Natural killer cell (primary cell): ENCODE results near the gene METTL8. TPM values are rescaled to one million over a fixed set of nuclear protein-coding genes. Genes with fewer than 3 reads are reported as not detected.

ENCODE experiments used
- ATAC-seq, 3 donors: fragments of 150-1000 bp in 2 of 3; fragments of 200-7000 bp in 1 of 3; cut with Tn5 transposase; 1 replicate in 1 of 3; 2 replicates in 2 of 3; pipeline ENCODE4 v1.10.0; 2021; ENCODE audit warnings: mild to moderate bottlenecking in 2 of 3, moderate library complexity in 2 of 3
- DNase-seq, 2 donors: peaks; one replicate each; pipeline versions ENCODE4 v3.0.0 to v3.0.0-alpha.2; 2013 to 2021; ENCODE audit warnings: mixed read lengths in 1 of 2
- H3K27ac ChIP-seq: one replicate; pipeline ENCODE4 v1.5.1; 2013; ENCODE audit warnings: mild to moderate bottlenecking, low read length
- H3K27me3 ChIP-seq: one replicate; pipeline ENCODE4 v1.6.1; 2013; ENCODE audit warnings: low read length; ENCODE audit not compliant: control insufficient read depth, insufficient read depth
- H3K36me3 ChIP-seq: one replicate; pipeline ENCODE4 v1.6.1; 2013; ENCODE audit warnings: low read length; ENCODE audit not compliant: control insufficient read depth, insufficient read depth
- H3K4me1 ChIP-seq: one replicate; pipeline ENCODE4 v1.6.1; 2013; ENCODE audit warnings: low read length; ENCODE audit not compliant: control insufficient read depth, insufficient read depth
- H3K4me3 ChIP-seq: one replicate; pipeline ENCODE4 v1.5.1; 2013; ENCODE audit warnings: low read length
- H3K9me3 ChIP-seq: one replicate; pipeline ENCODE4 v1.6.1; 2013; ENCODE audit warnings: low read length; ENCODE audit not compliant: control insufficient read depth, insufficient read depth
- H3K27ac Mint-ChIP-seq, 2 donors: one replicate each; pipeline ENCODE4 v1.8.0; 2022; ENCODE audit warnings: mild to moderate bottlenecking in 2 of 2, mixed read lengths in 2 of 2, moderate library complexity in 1 of 2
- H3K27me3 Mint-ChIP-seq, 2 donors: one replicate each; pipeline ENCODE4 v1.8.0; 2022; ENCODE audit warnings: low read depth in 2 of 2, mixed read lengths in 2 of 2
- H3K36me3 Mint-ChIP-seq: one replicate; pipeline ENCODE4 v1.8.0; 2022; ENCODE audit warnings: mixed read lengths
- H3K4me1 Mint-ChIP-seq, 2 donors: one replicate each; pipeline ENCODE4 v1.8.0; 2022; ENCODE audit warnings: mixed read lengths in 2 of 2
- H3K4me3 Mint-ChIP-seq: one replicate; pipeline ENCODE4 v1.8.0; 2022; ENCODE audit warnings: mild to moderate bottlenecking, moderate library complexity, mixed read lengths
- H3K9me3 Mint-ChIP-seq, 2 donors: one replicate each; pipeline ENCODE4 v1.8.0; 2022; ENCODE audit warnings: mixed read lengths in 2 of 2
- WGBS: methylation state at CpG from one replicate; pipeline ENCODE4 v1.1.7; 2013; ENCODE audit warnings: missing lambda C conversion rate; ENCODE audit not compliant: insufficient coverage; 5-methylcytosine and 5-hydroxymethylcytosine counted together
- intact Hi-C: fragments of 100-400 bp; cut with micrococcal nuclease; formaldehyde crosslinking; loops from one replicate; pipeline ENCODE4 v1.14.2; 2022
- total RNA-seq, 4 donors: library from RNA; stranded (reverse); fragments of 120-200 nt in 1 of 4; gene quantifications; one replicate each; pipeline versions ENCODE4 v1.2.3 to v1.2.4, GENCODE V29; 2013 to 2022
- TF ChIP-seq, protein P1 (sequence below): fragments of 200-600 bp; IDR thresholded peaks from one replicate; pipeline ENCODE4 v1.8.0; 2022; ENCODE audit warnings: antibody characterized with exemption

The METTL8 gene
- total RNA-seq, 3 donors from 2014 or later (not counting 1 experiment from before 2014, with no cell fraction given) = 14.3 to 16.7 (median 15.2) TPM

DNA sequence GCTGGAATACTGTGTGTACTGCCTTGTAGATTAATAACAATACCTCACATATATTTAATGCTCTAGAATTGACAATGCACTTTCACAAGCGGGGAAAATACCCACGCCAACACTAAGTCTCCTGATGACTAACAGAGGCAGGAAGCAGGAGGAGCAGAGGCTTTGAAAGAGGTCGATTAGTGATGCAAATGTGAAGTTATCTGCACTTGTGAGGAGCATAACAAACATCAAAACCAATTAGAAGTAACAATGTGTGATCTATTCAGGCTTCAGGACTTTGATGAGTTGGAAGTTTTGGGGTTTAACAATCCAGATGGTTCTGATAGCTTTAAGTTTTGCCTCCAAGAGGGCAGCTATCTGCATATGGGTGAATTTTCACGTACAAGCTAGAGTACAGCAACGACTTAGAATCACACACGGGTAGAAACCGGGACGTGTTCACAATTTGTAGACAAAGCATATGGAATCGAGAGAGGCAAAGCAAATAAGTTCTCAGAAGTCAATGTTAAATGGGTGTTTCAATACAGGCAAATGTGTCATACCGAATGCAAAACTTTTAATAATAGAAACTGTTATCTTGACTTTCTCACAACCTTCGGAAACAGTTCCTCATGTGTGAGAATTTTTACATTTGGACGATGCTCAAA lies 114.5 kb downstream of the METTL8 start:
- DNase-seq (peak in 1 of 2 donors; percentile 72), ATAC-seq (peak in 2 of 3 donors; percentile 33 to 37)
- intact Hi-C loops = no loop called here
- Mint-ChIP-seq H3K27me3 (no peaks in the 10 kb centered on the region), H3K27ac (no peak overlapping the region), H3K4me1 (no peaks in the 10 kb centered on the region), H3K36me3 (no peaks in the 10 kb centered on the region), H3K4me3 (peak overlapping the region; percentile 22), H3K9me3 (no peaks in the 10 kb centered on the region)
- peak overlapping the region; percentile 43 for H3K27ac ChIP-seq
- no peaks in the 10 kb centered on the region for H3K9me3 ChIP-seq
- H3K36me3 ChIP-seq = no peaks in the 10 kb centered on the region
- H3K4me3 ChIP-seq = no peak overlapping the region
- 71% methylated on average over 9 of the region's 12 CpGs for WGBS
- no peaks in the 10 kb centered on the region for H3K27me3 ChIP-seq
- TF ChIP-seq, protein P1, sequence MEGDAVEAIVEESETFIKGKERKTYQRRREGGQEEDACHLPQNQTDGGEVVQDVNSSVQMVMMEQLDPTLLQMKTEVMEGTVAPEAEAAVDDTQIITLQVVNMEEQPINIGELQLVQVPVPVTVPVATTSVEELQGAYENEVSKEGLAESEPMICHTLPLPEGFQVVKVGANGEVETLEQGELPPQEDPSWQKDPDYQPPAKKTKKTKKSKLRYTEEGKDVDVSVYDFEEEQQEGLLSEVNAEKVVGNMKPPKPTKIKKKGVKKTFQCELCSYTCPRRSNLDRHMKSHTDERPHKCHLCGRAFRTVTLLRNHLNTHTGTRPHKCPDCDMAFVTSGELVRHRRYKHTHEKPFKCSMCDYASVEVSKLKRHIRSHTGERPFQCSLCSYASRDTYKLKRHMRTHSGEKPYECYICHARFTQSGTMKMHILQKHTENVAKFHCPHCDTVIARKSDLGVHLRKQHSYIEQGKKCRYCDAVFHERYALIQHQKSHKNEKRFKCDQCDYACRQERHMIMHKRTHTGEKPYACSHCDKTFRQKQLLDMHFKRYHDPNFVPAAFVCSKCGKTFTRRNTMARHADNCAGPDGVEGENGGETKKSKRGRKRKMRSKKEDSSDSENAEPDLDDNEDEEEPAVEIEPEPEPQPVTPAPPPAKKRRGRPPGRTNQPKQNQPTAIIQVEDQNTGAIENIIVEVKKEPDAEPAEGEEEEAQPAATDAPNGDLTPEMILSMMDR = no peak
- no peaks in the 10 kb centered on the region for H3K4me1 ChIP-seq

DNA sequence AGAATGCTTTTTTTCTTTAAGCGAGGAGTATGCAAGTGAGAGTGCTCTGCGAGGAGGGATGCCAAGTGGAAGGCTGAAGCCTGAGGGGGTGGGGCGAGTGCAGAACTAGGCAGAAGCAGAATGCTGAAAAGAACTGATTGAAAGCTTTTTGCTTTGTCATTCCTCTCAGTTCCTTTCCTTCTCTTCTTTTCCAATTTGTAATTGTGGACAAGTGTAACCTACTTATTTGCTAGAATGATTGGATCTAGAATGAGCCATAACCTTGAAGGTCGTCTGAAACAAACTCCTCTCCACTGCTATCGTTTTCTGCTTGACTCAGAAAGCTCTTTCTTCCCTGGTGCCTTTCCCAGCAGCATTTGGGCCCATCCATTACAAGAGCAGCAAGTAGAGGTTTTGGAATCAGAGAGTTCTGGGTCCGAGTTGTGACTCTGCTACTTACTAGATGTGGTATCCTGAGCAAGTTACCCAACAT lies 115.3 kb downstream of the METTL8 start:
- Mint-ChIP-seq H3K27ac (no peak overlapping the region), H3K27me3 (no peaks in the 10 kb centered on the region), H3K4me3 (no peak overlapping the region), H3K9me3 (no peaks in the 10 kb centered on the region), H3K4me1 (no peaks in the 10 kb centered on the region), H3K36me3 (no peaks in the 10 kb centered on the region)
- DNase-seq = no peak
- no peak for ATAC-seq
- intact Hi-C loops = no loop called here
- WGBS = 60% methylated on average over 6 of the region's 6 CpGs
- Histone ChIP-seq H3K9me3 (no peaks in the 10 kb centered on the region), H3K36me3 (no peaks in the 10 kb centered on the region), H3K4me1 (no peaks in the 10 kb centered on the region), H3K4me3 (no peak overlapping the region), H3K27ac (no peak overlapping the region), H3K27me3 (no peaks in the 10 kb centered on the region)
- TF ChIP-seq, protein P1 = no peak

DNA sequence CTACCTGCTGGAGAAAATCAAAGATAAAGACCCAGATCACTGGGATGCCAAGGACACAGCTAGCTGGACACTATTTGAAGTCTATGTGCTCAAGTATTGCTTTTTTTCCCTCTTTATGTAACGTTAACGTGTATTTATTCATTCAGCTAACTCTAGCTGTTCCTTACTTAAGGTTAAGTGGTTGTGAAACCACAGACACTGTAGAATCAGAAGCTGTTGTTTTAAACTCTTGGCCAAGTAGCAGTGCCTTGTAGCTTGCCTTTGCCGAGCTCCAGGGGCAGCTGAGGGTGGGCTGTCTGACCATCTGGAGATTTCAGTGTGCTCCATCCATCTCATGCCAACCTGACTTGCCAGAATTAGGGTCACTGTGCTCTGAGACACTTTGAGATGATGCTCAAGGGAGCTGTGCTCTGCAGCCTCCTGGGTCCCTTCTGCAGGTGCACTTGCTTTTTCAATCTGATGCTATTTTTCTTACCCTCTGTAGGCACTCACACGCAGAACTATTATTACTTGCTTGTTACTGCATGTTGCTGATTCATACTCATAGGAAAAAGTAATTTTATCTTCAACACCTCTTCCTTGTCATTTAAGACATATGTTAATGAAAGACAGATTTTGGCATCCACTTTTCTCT lies 116.2 kb downstream of the METTL8 start:
- no peak for ATAC-seq
- H3K27ac Mint-ChIP-seq = no peak overlapping the region
- no peak overlapping the region for H3K27ac ChIP-seq
- H3K9me3 ChIP-seq = no peaks in the 10 kb centered on the region
- no peaks in the 10 kb centered on the region for H3K4me1 Mint-ChIP-seq
- intact Hi-C loops = no loop called here
- H3K27me3 Mint-ChIP-seq = no peaks in the 10 kb centered on the region
- H3K36me3 ChIP-seq = no peaks in the 10 kb centered on the region
- DNase-seq = peak in 1 of 2 donors; percentile 13
- H3K36me3 Mint-ChIP-seq = no peaks in the 10 kb centered on the region
- H3K4me3 ChIP-seq = no peak overlapping the region
- no peaks in the 10 kb centered on the region for H3K27me3 ChIP-seq
- no peaks in the 10 kb centered on the region for H3K9me3 Mint-ChIP-seq
- no peak overlapping the region for H3K4me3 Mint-ChIP-seq
- H3K4me1 ChIP-seq = no peaks in the 10 kb centered on the region
- TF ChIP-seq, protein P1 = no peak
- 42% methylated on average over 4 of the region's 4 CpGs for WGBS
